Testis (tissue), 3 donors: ENCODE results near the gene PRKAG1. TPM values are rescaled to one million over a fixed set of nuclear protein-coding genes. Genes with fewer than 3 reads are reported as not detected.

Source experiments
- DNase-seq: peaks from one replicate; pipeline ENCODE4 v3.0.0-alpha.2; 2019
- H3K27ac ChIP-seq, 2 donors: fragments of 200-600 bp; sonication (generic); one replicate each; pipeline ENCODE4 v1.5.1; 2019
- H3K27me3 ChIP-seq: fragments of 200-600 bp; sonication (generic); one replicate; pipeline ENCODE4 v1.5.1; 2019
- H3K36me3 ChIP-seq: fragments of 200-600 bp; sonication (generic); one replicate; pipeline ENCODE4 v1.5.1; 2017; ENCODE audit warnings: low read depth; ENCODE audit errors: missing control alignments
- H3K4me1 ChIP-seq: fragments of 200-600 bp; sonication (generic); one replicate; pipeline ENCODE4 v1.5.1; 2019
- H3K4me3 ChIP-seq, 2 donors: fragments of 200-600 bp; sonication (generic); one replicate each; pipeline ENCODE4 v1.5.1; 2017 to 2019
- H3K9me3 ChIP-seq: fragments of 200-600 bp; sonication (generic); one replicate; pipeline ENCODE4 v1.5.1; 2017
- CTCF ChIP-seq, 3 experiments: fragments of 450-650 bp in 2 of 3; fragments of 200-600 bp in 1 of 3; sonication (generic) in 1 of 3; IDR thresholded peaks; one replicate each; pipeline ENCODE4 v1.5.1; 2016 to 2019; ENCODE audit warnings: antibody characterized with exemption in 3 of 3, mild to moderate bottlenecking in 2 of 3, moderate library complexity in 1 of 3
- POLR2A ChIP-seq: fragments of 450-650 bp; IDR thresholded peaks from one replicate; pipeline ENCODE4 v1.6.1; 2017; ENCODE audit warnings: antibody characterized with exemption, mild to moderate bottlenecking, moderate library complexity
- WGBS, 2 donors: methylation state at CpG; one replicate each; pipeline ENCODE4 v1.1.5; 2018; 5-methylcytosine and 5-hydroxymethylcytosine counted together
- intact Hi-C: fragments of 100-400 bp; cut with DNase I; formaldehyde crosslinking; loops from one replicate; pipeline ENCODE4 v1.15.1; 2023; ENCODE audit warnings: low total_unique reads
- polyA plus RNA-seq: library from polyadenylated mRNA; stranded (reverse); fragments of 350-450 nt; fragmentation: Illumina TruSeq; extraction: RNeasy Lipid Tissue Mini Kit (QIAGEN cat#74804); gene quantifications from one replicate; pipeline ENCODE4 v1.2.3, GENCODE V29; 2014; ENCODE audit warnings: low read depth, low replicate concordance; ENCODE audit not compliant: insufficient read depth
- total RNA-seq, 2 donors: library from RNA; depleted of rRNA; stranded (reverse); fragments of >200 nt; gene quantifications; one replicate each; pipeline ENCODE4 v1.2.3, GENCODE V29; 2016

PRKAG1 gene
- total and polyA plus RNA-seq, 3 donors from 2014 or later, result 52.7 to 80.7 (median 59.6) TPM

DNA sequence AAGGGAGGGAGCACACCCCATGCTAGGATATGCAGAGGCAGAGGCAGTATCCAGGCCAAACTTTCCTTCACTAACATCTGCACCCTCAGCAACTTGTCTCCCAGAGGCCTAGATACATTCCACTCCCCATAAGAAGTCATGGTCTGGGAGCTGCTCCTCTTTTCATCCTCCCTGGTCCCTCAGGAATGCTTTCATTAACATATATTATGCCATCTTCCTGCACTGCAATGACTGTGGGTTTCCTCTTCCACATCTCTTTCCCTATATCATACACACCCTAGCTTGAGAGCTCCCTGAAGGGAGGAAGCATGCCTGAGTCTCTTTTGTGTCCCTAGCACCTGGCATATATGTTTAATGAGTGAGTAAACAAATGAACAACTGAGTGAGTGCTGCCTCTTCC is 28.0 kb downstream of the PRKAG1 start:
- H3K4me1 ChIP-seq, result no peaks in the 10 kb centered on the region
- no peak for TF ChIP-seq POLR2A
- TF ChIP-seq CTCF (IDR thresholded peaks at IDR 0.05), result no peak
- H3K27me3 ChIP-seq, result no peaks in the 10 kb centered on the region
- no peak overlapping the region for H3K27ac ChIP-seq
- intact Hi-C loops, result no loop called here
- H3K4me3 ChIP-seq, result no peak overlapping the region
- no peaks in the 10 kb centered on the region for H3K36me3 ChIP-seq
- no peaks in the 10 kb centered on the region for H3K9me3 ChIP-seq
- DNase-seq, result no peak

DNA sequence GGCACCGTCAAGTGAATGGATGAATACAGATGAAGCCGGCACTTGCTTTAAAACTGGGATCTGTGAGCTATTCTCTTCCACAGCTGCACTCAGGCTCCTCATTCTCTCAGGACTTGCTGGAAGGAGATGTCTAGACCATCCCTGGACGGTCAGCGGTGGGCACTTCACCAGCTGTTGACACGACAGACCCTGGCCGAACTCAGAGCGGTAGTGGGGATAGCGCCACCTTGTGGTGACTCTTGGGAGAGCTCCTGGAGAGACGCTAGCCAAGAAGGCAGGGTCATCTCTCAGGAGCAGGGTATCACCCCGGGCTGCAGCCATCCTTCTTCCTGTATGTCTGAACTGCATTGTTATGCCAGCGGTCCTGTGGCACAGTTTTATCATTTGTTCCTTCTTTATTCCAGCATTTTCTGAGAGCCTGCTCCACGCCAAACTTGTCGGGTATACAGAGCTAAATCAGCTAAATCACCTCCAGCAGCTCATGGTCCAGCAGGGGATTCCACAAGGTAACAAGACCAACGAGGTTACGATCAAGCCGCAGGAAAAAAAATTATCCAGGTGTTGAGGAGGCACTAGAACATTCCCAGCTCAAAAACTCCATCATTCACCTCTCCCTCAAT is 30.4 kb downstream of the PRKAG1 start:
- Histone ChIP-seq H3K27ac (no peak overlapping the region), H3K27me3 (no peaks in the 10 kb centered on the region)
- intact Hi-C loops, result no loop called here

GRCh38 chr12:48986720-48987291 is 31.8 kb downstream of the PRKAG1 start:
- Histone ChIP-seq H3K36me3 (no peaks in the 10 kb centered on the region), H3K4me1 (no peaks in the 10 kb centered on the region), H3K27ac (no peak overlapping the region), H3K27me3 (no peaks in the 10 kb centered on the region), H3K9me3 (no peaks in the 10 kb centered on the region), H3K4me3 (no peak overlapping the region)
- 66 to 70% methylated on average over 8 to 23 of the region's 23 CpGs for WGBS, 2 donors
- no peak for DNase-seq
- TF ChIP-seq POLR2A, result no peak
- intact Hi-C loops, result no loop called here

More for the DNA sequence above, 30.4 kb downstream of the PRKAG1 start:
- no peaks in the 10 kb centered on the region for H3K9me3 ChIP-seq
- WGBS, 2 donors, result 22 to 31% methylated on average over 9 to 16 of the region's 16 CpGs
- no peaks in the 10 kb centered on the region for H3K4me1 ChIP-seq
- TF ChIP-seq CTCF (IDR thresholded peaks at IDR 0.05), result peak; percentile 65 to 92 (median 65)
- TF ChIP-seq POLR2A, result no peak
- H3K36me3 ChIP-seq, result no peaks in the 10 kb centered on the region
- no peak overlapping the region for H3K4me3 ChIP-seq
- peak; percentile 86 for DNase-seq

- Histone ChIP-seq H3K4me3 (no peak overlapping the region), H3K36me3 (no peaks in the 10 kb centered on the region), H3K27me3 (no peaks in the 10 kb centered on the region), H3K27ac (no peak overlapping the region), H3K4me1 (peaks cover 5% of the 10 kb centered on the region), H3K9me3 (no peaks in the 10 kb centered on the region)
- 78 to 79% methylated on average over 2 of the region's 2 CpGs for WGBS, 2 donors
- DNase-seq, result no peak
- TF ChIP-seq CTCF (IDR thresholded peaks at IDR 0.05), result no peak
- TF ChIP-seq POLR2A, result no peak
- intact Hi-C loops, result no loop called here
Measured at GRCh38 chr12:48985901-48986300, 32.7 kb downstream of the PRKAG1 start.

DNA sequence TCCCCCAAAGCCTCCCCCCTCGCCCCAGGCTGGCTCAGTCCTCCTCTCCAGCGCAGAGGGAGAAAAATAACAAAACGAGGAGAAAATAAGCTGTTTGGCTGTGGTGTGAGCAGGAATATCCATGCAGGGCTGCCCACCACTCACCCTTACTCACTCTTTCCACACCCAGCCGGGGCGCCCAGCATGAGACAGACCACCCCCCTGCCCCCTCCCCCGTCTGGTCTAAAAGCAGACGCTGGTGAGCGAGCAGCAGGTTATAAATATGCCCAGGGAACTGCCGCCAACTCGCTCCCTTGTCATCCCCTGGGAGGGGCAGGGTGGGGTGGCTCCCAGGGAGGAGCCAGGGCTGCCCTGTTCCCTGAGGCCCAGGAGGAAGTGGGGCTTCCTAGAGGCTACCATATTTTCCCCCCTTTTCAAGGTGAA is 33.1 kb downstream of the PRKAG1 start:
- Histone ChIP-seq H3K27ac (no peak overlapping the region), H3K4me1 (peaks cover 7% of the 10 kb centered on the region), H3K27me3 (no peaks in the 10 kb centered on the region), H3K36me3 (no peaks in the 10 kb centered on the region), H3K4me3 (no peak overlapping the region), H3K9me3 (no peaks in the 10 kb centered on the region)
- TF ChIP-seq CTCF (IDR thresholded peaks at IDR 0.05), result no peak
- TF ChIP-seq POLR2A, result no peak
- DNase-seq, result no peak
- intact Hi-C loops, result no loop called here
- 41 to 49% methylated on average over 9 to 10 of the region's 10 CpGs for WGBS, 2 donors
